GM12872 (cell line): ENCODE results near the gene BEND3.

Experiments used
- CTCF ChIP-seq: IDR thresholded peaks from 3 replicates; pipeline ENCODE4 v1.5.1; 2011; ENCODE audit warnings: low read depth, mild to moderate bottlenecking, low read length, moderate library complexity; ENCODE audit not compliant: insufficient read depth

BEND3 gene

DNA sequence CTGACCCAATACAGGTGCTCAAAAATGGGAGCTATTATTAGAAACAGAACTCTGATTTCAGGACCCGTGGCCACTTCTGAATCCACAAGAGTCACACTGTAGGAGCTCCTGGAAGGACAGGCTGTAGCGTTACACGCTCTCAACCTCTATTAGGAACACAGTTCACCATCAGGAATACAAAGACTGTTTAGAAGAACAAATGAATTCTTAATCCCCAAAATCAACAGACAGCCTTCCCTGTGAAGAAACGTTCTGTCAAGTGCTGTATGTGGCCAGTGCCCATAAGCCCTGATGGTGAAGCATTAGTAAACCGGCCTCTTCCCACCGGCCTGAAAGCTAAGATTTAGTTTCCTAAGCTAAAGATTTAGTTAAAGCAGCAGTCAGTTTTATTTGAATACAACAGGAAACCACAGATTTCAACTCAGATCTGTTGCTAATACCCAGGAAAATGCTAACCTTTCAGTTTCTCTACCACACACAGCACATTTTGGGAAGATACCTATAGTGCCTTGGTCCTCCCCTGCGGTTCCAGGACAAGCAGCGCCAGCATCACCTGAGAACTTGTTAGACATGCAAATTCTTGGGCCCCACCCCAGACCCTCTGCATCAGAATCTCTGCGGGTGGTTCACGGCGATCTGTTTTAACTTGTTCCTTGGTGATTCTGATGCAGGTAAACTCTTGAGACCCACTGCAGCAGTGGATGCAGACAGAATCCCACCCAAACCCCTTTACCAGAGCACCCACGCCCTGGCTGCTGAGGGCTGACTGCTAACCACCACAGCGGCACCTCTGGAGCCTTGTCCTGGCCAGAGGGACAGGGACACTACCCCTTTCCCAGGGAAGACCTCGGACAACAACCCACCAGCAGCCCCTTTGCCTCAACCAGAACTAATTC, 53.9 kb downstream of the BEND3 start:
- TF ChIP-seq CTCF: no peak

GRCh38 chr6:107060704-107061103, 54.6 kb downstream of the BEND3 start:
- TF ChIP-seq CTCF: no peak

DNA sequence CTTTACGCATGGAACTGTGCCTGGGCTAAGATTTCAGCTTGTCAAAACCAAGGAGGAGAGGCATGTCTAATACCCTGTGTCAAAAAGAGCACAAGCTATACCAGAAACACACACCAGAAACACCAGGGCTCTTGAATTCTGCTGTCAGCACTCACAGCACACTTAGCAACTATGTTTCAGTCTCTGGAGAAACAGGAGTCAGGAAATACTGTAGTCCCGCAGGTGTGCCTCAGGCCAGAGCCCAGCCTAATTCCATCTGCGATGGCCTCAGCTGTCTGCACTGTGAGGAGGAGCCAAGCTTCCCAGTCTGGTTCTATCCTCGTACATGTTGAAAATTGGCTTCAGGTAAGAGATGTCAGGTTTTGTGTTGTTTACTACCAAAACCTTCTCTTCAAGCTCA, 55.7 kb downstream of the BEND3 start:
- TF ChIP-seq CTCF: no peak

DNA sequence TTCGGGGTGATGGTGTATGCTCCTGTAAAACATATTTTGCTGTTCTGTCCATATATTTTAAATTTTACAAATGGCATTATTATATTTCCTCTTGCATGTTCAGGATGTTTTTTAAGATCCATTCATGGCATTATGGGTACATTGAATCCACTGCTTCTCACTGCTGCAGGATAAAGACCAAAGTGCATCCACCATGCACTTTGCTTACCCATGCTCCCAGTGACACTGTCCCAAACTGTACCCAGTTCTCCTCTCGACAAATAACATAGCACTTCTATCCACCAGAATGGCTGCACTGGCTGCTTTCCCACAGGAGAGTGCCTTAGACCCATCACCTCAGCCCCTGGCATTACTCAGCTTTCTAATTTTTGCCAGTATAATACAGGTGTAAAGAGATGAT, 57.6 kb downstream of the BEND3 start:
- no peak for TF ChIP-seq CTCF

DNA sequence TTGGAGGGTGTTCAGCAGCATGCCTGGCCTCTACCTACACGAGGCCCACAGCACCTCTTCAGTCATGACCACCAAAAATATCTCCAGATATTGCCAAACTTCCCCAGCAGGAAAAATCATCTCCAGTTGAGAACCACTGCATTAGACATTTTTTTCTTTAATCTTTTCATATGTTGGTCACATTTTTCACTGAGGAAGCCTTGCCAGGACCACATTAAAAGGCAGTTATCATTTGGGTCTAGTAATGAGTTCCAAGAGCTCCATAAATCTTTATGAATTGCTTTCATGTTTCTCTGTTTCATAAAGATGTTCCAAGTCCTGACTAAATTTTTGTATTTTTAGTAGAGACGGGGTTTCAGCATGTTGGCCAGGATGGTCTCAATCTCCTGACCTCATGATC, 58.5 kb downstream of the BEND3 start:
- TF ChIP-seq CTCF: no peak

GRCh38 chr6:107047807-107048206, 67.5 kb downstream of the BEND3 start:
- TF ChIP-seq CTCF: no peak

- no peak for TF ChIP-seq CTCF
These were observed 69.3 kb downstream of the BEND3 start for GRCh38 chr6:107045826-107046675.
